Mesenchymal stem cell (in vitro differentiated cells and primary cell): ENCODE measurements around the gene TIAM2.
A peak's percentile ranks its signal among the peaks of the same experiment; 100 is the strongest.

Experiments
- DNase-seq: peaks from one replicate; pipeline ENCODE4 v3.0.0-alpha.2; 2013
- H2AFZ ChIP-seq: one replicate; pipeline ENCODE4 v1.6.1; 2013; ENCODE audit warnings: low read depth, mild to moderate bottlenecking, control low read depth, inconsistent platforms, low read length, moderate library complexity
- H2AK5ac ChIP-seq: 2 replicates; pipeline ENCODE4 v1.6.1; 2013; ENCODE audit warnings: low read length, moderate library complexity, mild to moderate bottlenecking, inconsistent platforms; ENCODE audit not compliant: severe bottlenecking
- H2BK120ac ChIP-seq: one replicate; pipeline ENCODE4 v1.6.1; 2013; ENCODE audit warnings: low read depth, mild to moderate bottlenecking, inconsistent platforms, low read length, moderate library complexity
- H2BK12ac ChIP-seq, 2 experiments: one replicate each; pipeline ENCODE4 v1.6.1; 2013; ENCODE audit warnings: inconsistent platforms in 2 of 2, low read length in 2 of 2, mild to moderate bottlenecking in 2 of 2, moderate library complexity in 2 of 2, control low read depth in 1 of 2
- H2BK15ac ChIP-seq: one replicate; pipeline ENCODE4 v1.6.1; 2013; ENCODE audit warnings: mild to moderate bottlenecking, low read depth, inconsistent platforms; ENCODE audit not compliant: poor library complexity, severe bottlenecking
- H2BK5ac ChIP-seq: 2 replicates; pipeline ENCODE4 v1.6.1; 2013; ENCODE audit warnings: low read depth, mild to moderate bottlenecking, low read length, control low read depth, inconsistent platforms; ENCODE audit not compliant: poor library complexity, severe bottlenecking
- H3K14ac ChIP-seq, 2 experiments: one replicate each; pipeline ENCODE4 v1.6.1; 2013; ENCODE audit warnings: inconsistent platforms in 2 of 2, low read length in 2 of 2, control low read depth in 1 of 2, mild to moderate bottlenecking in 1 of 2, moderate library complexity in 1 of 2
- H3K18ac ChIP-seq, 2 experiments: one replicate each; pipeline ENCODE4 v1.6.1; 2013; ENCODE audit warnings: inconsistent platforms in 2 of 2, low read length in 2 of 2, control low read depth in 1 of 2, low read depth in 1 of 2, mild to moderate bottlenecking in 1 of 2
- H3K23ac ChIP-seq, 2 experiments: one replicate each; pipeline ENCODE4 v1.6.1; 2013; ENCODE audit warnings: inconsistent platforms in 2 of 2, low read length in 2 of 2, mild to moderate bottlenecking in 2 of 2, moderate library complexity in 2 of 2, control low read depth in 1 of 2
- H3K27ac ChIP-seq: 2 replicates; pipeline ENCODE4 v1.5.1; 2013; ENCODE audit warnings: mild to moderate bottlenecking, moderate library complexity, low read length, control low read depth, inconsistent platforms; ENCODE audit not compliant: poor library complexity, severe bottlenecking
- H3K27me3 ChIP-seq, 2 experiments: 2 replicates each; pipeline versions ENCODE4 v1.6.1 to v1.7.0; 2013; ENCODE audit warnings: low read length in 2 of 2, mild to moderate bottlenecking in 2 of 2, moderate library complexity in 2 of 2, control low read depth in 1 of 2, inconsistent platforms in 1 of 2; ENCODE audit not compliant: control insufficient read depth in 1 of 2, insufficient read depth in 1 of 2
- H3K36me3 ChIP-seq, 2 experiments: 2 replicates each; pipeline versions ENCODE4 v1.6.1 to v1.7.0; 2013; ENCODE audit warnings: low read length in 2 of 2, control low read depth in 1 of 2, inconsistent platforms in 1 of 2, low read depth in 1 of 2, mild to moderate bottlenecking in 1 of 2; ENCODE audit not compliant: insufficient read depth in 2 of 2, control insufficient read depth in 1 of 2
- H3K4ac ChIP-seq, 2 experiments: one replicate each; pipeline ENCODE4 v1.6.1; 2013; ENCODE audit warnings: inconsistent platforms in 2 of 2, low read length in 2 of 2, mild to moderate bottlenecking in 2 of 2, moderate library complexity in 2 of 2, control low read depth in 1 of 2, low read depth in 1 of 2
- H3K4me1 ChIP-seq: 2 replicates; pipeline ENCODE4 v1.6.1; 2013; ENCODE audit warnings: low read depth, low read length, control low read depth; ENCODE audit not compliant: control insufficient read depth, insufficient read depth
- H3K4me2 ChIP-seq: 2 replicates; pipeline ENCODE4 v1.6.1; 2013; ENCODE audit warnings: low read length, mild to moderate bottlenecking, inconsistent platforms; ENCODE audit not compliant: poor library complexity, severe bottlenecking
- H3K4me3 ChIP-seq, 2 experiments: 2 replicates each; pipeline versions ENCODE4 v1.5.1 to v1.7.0; 2013; ENCODE audit warnings: low read length in 2 of 2, mild to moderate bottlenecking in 2 of 2, control low read depth in 1 of 2, low read depth in 1 of 2; ENCODE audit not compliant: insufficient read depth in 1 of 2
- H3K79me1 ChIP-seq: replicated peaks from 2 replicates; pipeline ENCODE4 v1.6.1; 2013; ENCODE audit warnings: mild to moderate bottlenecking, control low read depth, low read length, inconsistent platforms; ENCODE audit not compliant: poor library complexity, severe bottlenecking
- H3K9ac ChIP-seq: 2 replicates; pipeline ENCODE4 v1.7.0; 2013; ENCODE audit warnings: mild to moderate bottlenecking, low read length, moderate library complexity
- H3K9me3 ChIP-seq: 2 replicates; pipeline ENCODE4 v1.7.0; 2013; ENCODE audit warnings: mild to moderate bottlenecking, low read length; ENCODE audit not compliant: control insufficient read depth
- H4K8ac ChIP-seq: one replicate; pipeline ENCODE4 v1.6.1; 2013; ENCODE audit warnings: inconsistent platforms, mild to moderate bottlenecking, low read length, moderate library complexity
- H4K91ac ChIP-seq: one replicate; pipeline ENCODE4 v1.6.1; 2013; ENCODE audit warnings: mild to moderate bottlenecking, low read length, inconsistent platforms
- WGBS: methylation state at CpG from one replicate; pipeline ENCODE4 v1.1.7; 2013; ENCODE audit warnings: mixed read lengths; 5-methylcytosine and 5-hydroxymethylcytosine counted together

TIAM2 gene

GRCh38 chr6:155200012-155200411 lies 204.9 kb downstream of the TIAM2 start:
- H3K36me3 ChIP-seq = no peaks in the 10 kb centered on the region
- H2BK5ac ChIP-seq = no peak overlapping the region
- peaks cover 3% of the 10 kb centered on the region for H3K4me1 ChIP-seq
- no peak for DNase-seq
- no peak overlapping the region for H3K9ac ChIP-seq
- no peak overlapping the region for H3K14ac ChIP-seq
- no peak overlapping the region for H2BK15ac ChIP-seq
- no peaks in the 10 kb centered on the region for H3K79me1 ChIP-seq
- no peaks in the 10 kb centered on the region for H3K27me3 ChIP-seq
- H3K4me3 ChIP-seq = no peak overlapping the region
- H3K9me3 ChIP-seq = no peaks in the 10 kb centered on the region
- no peak overlapping the region for H2BK12ac ChIP-seq
- no peak overlapping the region for H3K4me2 ChIP-seq
- no peak overlapping the region for H4K91ac ChIP-seq
- no peak overlapping the region for H3K23ac ChIP-seq
- H3K27ac ChIP-seq = no peak overlapping the region
- H2AK5ac ChIP-seq = no peak overlapping the region
- H2AFZ ChIP-seq = no peak overlapping the region
- H2BK120ac ChIP-seq = no peak overlapping the region
- 94% methylated on average over 1 of the region's 2 CpGs for WGBS
- H3K4ac ChIP-seq = no peak overlapping the region
- H3K18ac ChIP-seq = no peak overlapping the region
- H4K8ac ChIP-seq = no peak overlapping the region

- Histone ChIP-seq H3K27me3 (no peaks in the 10 kb centered on the region), H3K36me3 (no peaks in the 10 kb centered on the region), H3K4me3 (no peak overlapping the region), H3K27ac (peak overlapping the region; percentile 78), H3K4me2 (no peak overlapping the region), H3K14ac (no peak overlapping the region), H4K91ac (no peak overlapping the region), H2AFZ (no peak overlapping the region), H2BK15ac (peak overlapping the region; percentile 6), H2BK12ac (no peak overlapping the region), H2BK5ac (peak overlapping the region; percentile 15), H2BK120ac (peak overlapping the region; percentile 68), H3K9me3 (no peaks in the 10 kb centered on the region), H3K4ac (peak overlapping the region in 1 of 2 experiments; percentile 81), H3K23ac (no peak overlapping the region), H2AK5ac (peak overlapping the region; percentile 50), H3K9ac (no peak overlapping the region), H3K79me1 (no peaks in the 10 kb centered on the region), H3K4me1 (peaks cover 3% of the 10 kb centered on the region), H3K18ac (peak overlapping the region; percentile 80 to 93), H4K8ac (peak overlapping the region; percentile 49)
- WGBS = 69% methylated on average over 6 of the region's 7 CpGs
- peak; percentile 64 for DNase-seq
Measured at GRCh38 chr6:155201461-155202226, 206.5 kb downstream of the TIAM2 start.

- Histone ChIP-seq H2AK5ac (no peak overlapping the region), H3K9ac (no peak overlapping the region), H3K79me1 (no peaks in the 10 kb centered on the region), H2BK12ac (no peak overlapping the region), H3K4me3 (no peak overlapping the region), H2AFZ (no peak overlapping the region), H3K4me2 (no peak overlapping the region), H3K18ac (no peak overlapping the region), H2BK15ac (no peak overlapping the region), H2BK5ac (no peak overlapping the region), H3K23ac (no peak overlapping the region), H3K27ac (no peak overlapping the region), H3K36me3 (no peaks in the 10 kb centered on the region), H3K27me3 (no peaks in the 10 kb centered on the region), H3K4ac (no peak overlapping the region), H3K14ac (no peak overlapping the region), H3K4me1 (no peaks in the 10 kb centered on the region), H4K91ac (no peak overlapping the region), H2BK120ac (no peak overlapping the region), H3K9me3 (no peaks in the 10 kb centered on the region), H4K8ac (no peak overlapping the region)
- DNase-seq = no peak
- WGBS = 96% methylated on average over 5 of the region's 5 CpGs
Measured at GRCh38 chr6:155207223-155207622, 212.1 kb downstream of the TIAM2 start.

- peaks cover 5% of the 10 kb centered on the region for H3K4me1 ChIP-seq
- H2BK5ac ChIP-seq = no peak overlapping the region
- H2AK5ac ChIP-seq = no peak overlapping the region
- no peak overlapping the region for H2BK15ac ChIP-seq
- no peak overlapping the region for H4K8ac ChIP-seq
- H2AFZ ChIP-seq = no peak overlapping the region
- WGBS = 90% methylated on average over 3 of the region's 3 CpGs
- no peak overlapping the region for H3K4me3 ChIP-seq
- no peak overlapping the region for H3K14ac ChIP-seq
- H4K91ac ChIP-seq = no peak overlapping the region
- no peak overlapping the region for H3K23ac ChIP-seq
- no peaks in the 10 kb centered on the region for H3K27me3 ChIP-seq
- no peak overlapping the region for H3K9ac ChIP-seq
- no peak overlapping the region for H3K4me2 ChIP-seq
- H2BK12ac ChIP-seq = no peak overlapping the region
- no peak overlapping the region for H3K18ac ChIP-seq
- H3K9me3 ChIP-seq = no peaks in the 10 kb centered on the region
- H3K79me1 ChIP-seq = no peaks in the 10 kb centered on the region
- H2BK120ac ChIP-seq = no peak overlapping the region
- H3K36me3 ChIP-seq = no peaks in the 10 kb centered on the region
- no peak for DNase-seq
- no peak overlapping the region for H3K27ac ChIP-seq
- no peak overlapping the region for H3K4ac ChIP-seq
Measured at GRCh38 chr6:155212106-155212505, 217.0 kb downstream of the TIAM2 start.
